BE2C (cell line): ENCODE data around the gene MGAT5.

Source experiments
- DNase-seq: peaks from one replicate; pipeline ENCODE4 v3.0.0-alpha.2; 2020
- H3K27me3 ChIP-seq: fragments of 250-450 bp; sonication (Bioruptor Pico); 2 replicates; pipeline ENCODE4 v1.5.1; 2020; ENCODE audit warnings: mild to moderate bottlenecking
- H3K36me3 ChIP-seq: fragments of 250-450 bp; sonication (Bioruptor Pico); 2 replicates; pipeline ENCODE4 v1.5.1; 2020; ENCODE audit warnings: mild to moderate bottlenecking
- H3K4me1 ChIP-seq: fragments of 250-450 bp; sonication (Bioruptor Pico); 2 replicates; pipeline ENCODE4 v1.5.1; 2020
- H3K4me3 ChIP-seq: 2 replicates; pipeline ENCODE4 v1.5.1; 2011; ENCODE audit warnings: low read depth, low read length
- H3K9me3 ChIP-seq: fragments of 250-450 bp; sonication (Bioruptor Pico); 2 replicates; pipeline ENCODE4 v1.5.1; 2020
- TF ChIP-seq, protein P1 (sequence below): IDR thresholded peaks from 2 replicates; pipeline ENCODE4 v1.5.1; 2012; ENCODE audit warnings: mild to moderate bottlenecking, low read depth, low read length

Gene MGAT5

DNA sequence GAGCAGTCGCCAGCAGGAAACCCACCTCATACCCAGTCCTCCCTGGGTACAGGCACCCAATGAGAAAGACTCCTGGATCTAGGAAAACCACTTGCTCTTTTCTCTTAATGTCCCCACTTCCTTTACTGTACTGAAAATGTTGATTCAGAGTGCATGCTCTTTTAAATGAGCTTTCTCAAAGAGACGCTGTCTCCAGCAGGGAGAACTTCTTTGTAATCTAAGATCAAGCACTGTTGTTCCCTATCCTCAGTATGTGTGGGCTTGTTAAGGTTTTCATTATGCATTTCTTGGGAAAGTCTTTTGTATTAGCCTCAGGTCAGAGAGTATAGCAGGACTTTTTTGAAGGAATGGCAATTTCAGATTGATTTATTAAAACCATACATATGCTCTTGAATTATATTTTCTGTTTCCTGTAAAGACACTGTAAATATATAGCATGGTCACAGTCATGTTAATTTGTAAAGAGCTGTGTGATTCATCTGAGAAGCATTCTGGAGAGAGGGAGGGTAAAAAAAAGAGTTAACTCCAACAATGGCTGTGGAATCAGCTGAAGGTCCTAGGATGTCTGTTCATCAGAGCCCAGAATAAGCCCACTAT is 178.1 kb downstream of the MGAT5 start:
- Histone ChIP-seq H3K4me1 (no peaks in the 10 kb centered on the region), H3K36me3 (no peaks in the 10 kb centered on the region; the same call in 1 of the 2 replicates), H3K9me3 (no peaks in the 10 kb centered on the region), H3K4me3 (no peak overlapping the region), H3K27me3 (no peaks in the 10 kb centered on the region)
- TF ChIP-seq, protein P1, sequence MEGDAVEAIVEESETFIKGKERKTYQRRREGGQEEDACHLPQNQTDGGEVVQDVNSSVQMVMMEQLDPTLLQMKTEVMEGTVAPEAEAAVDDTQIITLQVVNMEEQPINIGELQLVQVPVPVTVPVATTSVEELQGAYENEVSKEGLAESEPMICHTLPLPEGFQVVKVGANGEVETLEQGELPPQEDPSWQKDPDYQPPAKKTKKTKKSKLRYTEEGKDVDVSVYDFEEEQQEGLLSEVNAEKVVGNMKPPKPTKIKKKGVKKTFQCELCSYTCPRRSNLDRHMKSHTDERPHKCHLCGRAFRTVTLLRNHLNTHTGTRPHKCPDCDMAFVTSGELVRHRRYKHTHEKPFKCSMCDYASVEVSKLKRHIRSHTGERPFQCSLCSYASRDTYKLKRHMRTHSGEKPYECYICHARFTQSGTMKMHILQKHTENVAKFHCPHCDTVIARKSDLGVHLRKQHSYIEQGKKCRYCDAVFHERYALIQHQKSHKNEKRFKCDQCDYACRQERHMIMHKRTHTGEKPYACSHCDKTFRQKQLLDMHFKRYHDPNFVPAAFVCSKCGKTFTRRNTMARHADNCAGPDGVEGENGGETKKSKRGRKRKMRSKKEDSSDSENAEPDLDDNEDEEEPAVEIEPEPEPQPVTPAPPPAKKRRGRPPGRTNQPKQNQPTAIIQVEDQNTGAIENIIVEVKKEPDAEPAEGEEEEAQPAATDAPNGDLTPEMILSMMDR: no peak
- DNase-seq: no peak

DNA sequence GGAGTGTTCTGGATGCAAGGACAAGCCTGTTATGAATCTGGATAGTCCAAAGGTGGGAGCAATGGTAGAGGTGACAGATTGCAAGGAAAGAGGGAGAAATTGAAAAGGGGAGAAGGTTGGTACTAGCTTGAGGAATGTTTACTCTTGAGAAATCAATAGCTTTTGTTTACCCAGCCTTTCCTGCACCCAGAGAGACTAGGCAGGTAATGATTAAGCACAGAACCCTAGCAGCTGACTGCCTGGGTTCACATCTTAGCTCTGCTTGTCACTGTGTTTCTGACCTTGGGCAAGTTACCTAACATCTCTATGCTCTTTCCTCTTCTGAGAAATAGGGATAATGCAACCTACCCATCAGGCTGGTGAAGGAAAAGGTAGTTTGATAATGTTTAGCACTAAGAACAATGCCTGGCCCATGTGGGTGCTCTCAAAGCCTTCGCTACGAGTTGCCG is 178.6 kb downstream of the MGAT5 start:
- no peak for DNase-seq
- H3K4me3 ChIP-seq: no peak overlapping the region
- TF ChIP-seq, protein P1: no peak
- H3K36me3 ChIP-seq: no peaks in the 10 kb centered on the region; the same call in 1 of the 2 replicates
- H3K4me1 ChIP-seq: no peaks in the 10 kb centered on the region
- H3K27me3 ChIP-seq: no peaks in the 10 kb centered on the region
- H3K9me3 ChIP-seq: no peaks in the 10 kb centered on the region

DNA sequence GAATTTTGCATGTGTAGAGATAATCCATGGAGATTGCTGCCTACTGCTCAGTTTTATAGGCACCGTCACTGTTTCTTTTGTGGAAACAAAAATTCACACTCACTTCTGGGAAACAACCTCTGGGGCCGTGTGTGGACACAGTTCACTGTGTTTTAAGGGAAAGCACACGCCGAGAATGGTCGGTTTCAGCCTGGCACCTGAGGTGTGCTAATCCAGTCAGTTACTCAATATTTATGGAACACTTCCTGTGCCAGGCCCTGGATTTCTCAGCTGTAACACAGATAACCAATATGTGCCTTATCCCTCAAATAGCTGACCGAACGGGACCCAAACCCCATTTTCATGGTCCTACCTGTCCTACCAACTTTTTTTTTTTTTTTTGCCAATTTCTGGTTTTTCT is 179.6 kb downstream of the MGAT5 start:
- TF ChIP-seq, protein P1: no peak
- H3K4me1 ChIP-seq: no peaks in the 10 kb centered on the region
- no peak for DNase-seq
- no peak overlapping the region for H3K4me3 ChIP-seq
- no peaks in the 10 kb centered on the region for H3K9me3 ChIP-seq
- H3K36me3 ChIP-seq: no peaks in the 10 kb centered on the region; the same call in 1 of the 2 replicates
- no peaks in the 10 kb centered on the region for H3K27me3 ChIP-seq

DNA sequence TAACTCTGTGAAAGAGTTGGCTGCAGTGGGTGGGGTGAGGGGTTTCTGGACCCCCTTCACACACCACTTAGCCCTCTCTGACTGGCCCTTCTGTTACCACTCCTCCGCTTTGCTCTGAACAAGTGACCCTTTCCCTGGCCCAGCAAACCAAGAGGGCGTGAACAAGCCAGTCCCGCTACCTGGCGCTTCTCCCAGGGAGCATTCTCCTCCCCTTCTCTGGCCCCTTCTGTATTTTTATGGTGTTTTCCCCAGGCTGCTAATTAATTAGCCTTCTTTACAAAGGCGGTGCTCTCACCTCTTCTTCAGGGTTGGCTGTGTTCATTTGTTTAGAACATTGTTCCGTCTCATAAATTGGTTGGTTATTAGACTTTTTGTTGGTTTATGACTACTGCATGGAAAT is 180.1 kb downstream of the MGAT5 start:
- TF ChIP-seq, protein P1: no peak
- no peaks in the 10 kb centered on the region for H3K27me3 ChIP-seq
- no peaks in the 10 kb centered on the region for H3K4me1 ChIP-seq
- H3K36me3 ChIP-seq: no peaks in the 10 kb centered on the region; the same call in 1 of the 2 replicates
- H3K4me3 ChIP-seq: no peak overlapping the region
- H3K9me3 ChIP-seq: no peaks in the 10 kb centered on the region
- no peak for DNase-seq

DNA sequence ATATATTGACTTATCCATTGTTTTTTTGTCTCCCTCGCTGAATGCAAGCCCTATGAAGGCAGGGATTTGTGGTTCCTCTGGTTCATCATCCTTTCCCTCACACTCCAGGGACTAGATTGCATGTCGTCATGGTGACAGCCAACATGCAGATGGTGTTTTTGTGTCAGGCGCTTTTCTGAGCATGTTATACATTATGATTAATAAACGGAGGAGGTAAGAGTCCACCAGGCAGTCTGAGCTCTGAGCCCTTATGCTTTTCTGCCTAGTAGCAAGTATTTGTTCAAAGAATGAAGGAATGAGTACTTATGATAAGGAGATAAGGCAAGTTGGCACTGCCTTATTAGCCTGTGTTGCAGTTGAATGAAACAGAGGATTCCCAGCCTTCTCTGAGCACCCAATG is 181.6 kb downstream of the MGAT5 start:
- Histone ChIP-seq H3K27me3 (no peaks in the 10 kb centered on the region), H3K4me3 (no peak overlapping the region), H3K36me3 (no peaks in the 10 kb centered on the region; the same call in 1 of the 2 replicates), H3K4me1 (no peaks in the 10 kb centered on the region), H3K9me3 (no peaks in the 10 kb centered on the region)
- no peak for DNase-seq
- TF ChIP-seq, protein P1: no peak

DNA sequence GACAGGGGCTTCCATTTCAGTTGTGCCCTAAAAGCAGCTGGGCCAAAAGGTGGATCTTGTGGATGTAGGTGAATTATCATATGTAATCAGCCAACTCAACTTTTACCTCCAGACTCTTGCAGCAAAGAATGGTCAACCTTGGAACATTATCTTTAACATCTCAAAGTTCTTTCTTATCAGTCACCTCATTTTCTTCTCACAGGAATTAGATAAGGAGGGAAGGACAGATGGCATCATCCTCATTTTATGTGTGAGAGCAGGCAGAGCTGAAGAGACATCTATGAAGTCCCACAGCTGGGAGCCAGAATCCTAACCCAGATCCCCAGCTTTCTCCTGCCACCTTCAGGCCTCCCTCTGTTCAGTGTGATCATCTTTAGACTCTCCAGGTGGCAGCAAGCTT is 182.1 kb downstream of the MGAT5 start:
- no peaks in the 10 kb centered on the region; the same call in 1 of the 2 replicates for H3K36me3 ChIP-seq
- no peak for DNase-seq
- TF ChIP-seq, protein P1: no peak
- no peaks in the 10 kb centered on the region for H3K27me3 ChIP-seq
- no peaks in the 10 kb centered on the region for H3K9me3 ChIP-seq
- no peak overlapping the region for H3K4me3 ChIP-seq
- no peaks in the 10 kb centered on the region for H3K4me1 ChIP-seq
